ENCODE measurements around the gene MYOM3.
"Not testable (repeated sequence)": the region's sequence is repeated elsewhere in the genome, so short reads cannot be mapped to it uniquely, and the experiment has no call there.

MYOM3 gene

GRCh38 chr1:24022581-24023361 lies 89.2 kb downstream of the MYOM3 start:
- no peak for DNase-seq

DNA sequence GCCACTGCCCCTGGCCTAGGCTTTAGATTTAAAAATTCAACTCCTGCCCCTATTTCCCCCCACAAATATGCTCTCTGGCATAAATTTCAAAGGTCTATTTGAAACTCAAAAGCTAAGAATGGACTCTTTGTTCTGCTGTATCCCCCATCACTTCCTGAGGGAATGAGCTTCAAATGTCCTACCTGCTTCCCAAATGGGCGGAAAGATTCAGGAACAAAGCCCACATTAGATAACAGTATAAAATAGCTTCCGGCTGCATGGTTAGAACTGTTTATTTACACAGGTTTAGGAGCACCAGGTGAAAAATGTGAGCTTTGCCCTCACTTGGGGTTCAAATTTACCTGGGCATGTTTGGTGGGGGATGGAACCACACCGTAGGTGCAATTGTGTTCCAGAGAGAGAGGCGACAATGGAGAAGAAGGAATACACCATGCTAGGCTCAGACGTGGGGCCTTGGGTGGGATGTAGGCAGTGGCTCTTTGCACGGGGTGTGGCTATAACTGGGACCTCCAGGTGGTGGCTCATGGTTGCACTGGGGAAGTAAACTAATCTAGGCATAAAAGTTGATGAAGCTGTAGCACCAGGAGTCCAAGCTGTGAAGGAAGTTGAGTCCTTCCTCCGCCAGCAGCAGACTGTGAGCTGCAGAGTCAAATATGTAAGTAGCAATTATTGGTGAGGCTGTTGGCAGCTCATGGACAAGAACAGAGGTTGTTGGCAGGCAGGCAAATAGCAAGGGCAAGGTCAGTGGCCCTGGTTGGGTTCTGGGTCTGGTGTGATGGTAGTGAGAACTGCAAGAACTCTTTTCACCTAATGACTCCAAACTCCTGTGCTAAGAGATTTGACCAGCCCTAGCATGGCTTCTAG lies 90.3 kb downstream of the MYOM3 start:
- no peak for DNase-seq

GRCh38 chr1:24020470-24020869 lies 91.5 kb downstream of the MYOM3 start:
- DNase-seq: no peak

DNA sequence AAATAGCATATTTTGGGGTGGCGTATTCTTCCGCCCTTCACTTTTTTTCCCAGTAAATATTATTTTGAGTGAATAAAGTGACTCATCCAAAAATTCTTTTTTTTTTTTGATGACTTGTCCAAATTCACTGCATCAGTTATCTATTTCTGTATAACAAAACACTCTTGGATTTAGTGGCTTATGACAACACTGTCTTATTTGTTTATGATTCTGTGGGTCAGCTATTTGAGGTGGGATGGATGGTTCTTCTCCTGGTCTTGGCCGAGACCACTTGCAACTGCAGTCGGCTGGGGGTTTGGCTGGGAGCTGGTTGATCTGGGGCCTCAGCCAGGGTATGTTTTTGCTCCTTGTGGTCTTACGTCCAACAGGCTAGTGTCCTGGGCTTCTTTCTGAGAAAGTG lies 91.9 kb downstream of the MYOM3 start:
- no peak for DNase-seq

DNA sequence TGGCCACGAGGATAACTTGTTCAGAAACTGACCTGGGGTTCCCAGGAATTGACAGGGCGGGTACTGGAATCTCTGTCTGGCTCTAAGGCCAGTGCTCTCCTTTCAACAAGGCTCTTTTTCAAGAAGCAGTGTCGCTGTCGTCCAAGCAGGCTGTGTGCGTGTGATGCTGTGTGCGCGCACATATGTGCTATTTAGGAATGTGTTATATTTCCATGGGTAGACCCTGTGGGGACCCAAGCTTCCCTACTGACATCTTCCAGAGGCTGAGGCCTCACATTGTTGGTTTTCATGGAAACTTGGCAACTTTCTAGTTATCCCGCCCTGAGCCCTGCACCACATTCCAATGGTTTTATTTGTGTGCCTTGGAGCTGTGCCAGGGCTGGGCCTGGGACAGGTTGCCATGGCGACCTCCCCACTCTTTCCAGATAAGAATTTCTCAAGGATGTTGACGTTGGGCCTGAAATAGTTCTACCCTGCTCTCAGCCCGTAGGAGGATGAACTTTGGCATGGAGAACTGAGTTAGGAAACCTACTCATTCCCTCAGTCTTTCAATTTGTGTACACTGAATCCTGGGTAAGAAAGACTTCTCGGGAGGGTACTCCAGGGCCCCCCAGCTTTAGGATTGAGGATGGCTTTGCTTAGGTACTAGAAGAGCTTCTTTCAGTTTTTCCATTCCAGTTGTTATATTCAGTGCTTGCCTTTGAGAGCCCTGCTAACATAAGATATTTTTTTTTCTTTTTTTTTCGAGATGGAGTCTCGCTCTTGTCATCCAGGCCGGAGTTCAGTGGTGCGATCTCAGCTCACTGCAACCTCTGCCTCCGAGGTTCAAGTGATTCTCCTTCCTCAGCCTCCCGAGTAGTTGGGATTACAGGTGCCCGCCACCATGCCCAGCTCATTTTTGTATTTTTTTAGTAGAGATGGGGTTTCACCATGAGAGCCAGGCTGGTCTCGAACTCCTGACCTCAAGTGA lies 93.0 kb downstream of the MYOM3 start:
- no peak for DNase-seq

GRCh38 chr1:24015221-24016210 lies 96.4 kb downstream of the MYOM3 start:
- DNase-seq: no peak

GRCh38 chr1:24012878-24013277 lies 99.1 kb downstream of the MYOM3 start:
- not testable (repeated sequence) for DNase-seq

DNA sequence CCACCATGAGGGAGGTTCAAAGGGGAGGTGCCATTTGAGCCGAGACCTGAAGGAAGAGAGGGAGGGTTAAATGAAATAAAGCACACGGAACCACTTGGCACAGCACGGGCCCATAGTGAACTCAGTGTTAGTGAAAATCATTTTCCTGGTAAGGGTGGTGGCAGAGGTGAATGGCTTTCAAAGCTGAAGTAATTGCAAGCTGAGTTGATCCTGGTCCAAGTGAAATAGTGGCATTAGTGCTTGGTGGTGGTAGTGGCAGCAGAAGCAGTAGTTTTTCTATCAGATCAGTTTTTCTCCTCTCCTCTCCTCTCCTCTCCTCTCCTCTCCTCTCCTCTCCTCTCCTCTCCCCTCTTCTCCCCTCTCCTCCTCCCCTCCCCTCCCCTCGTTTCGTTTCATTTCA lies 101.3 kb downstream of the MYOM3 start:
- no peak for DNase-seq

- DNase-seq: no peak
Measured at GRCh38 chr1:24009406-24009805, 102.5 kb downstream of the MYOM3 start.

- not testable (repeated sequence) for DNase-seq
Measured at GRCh38 chr1:24008574-24009184, 103.3 kb downstream of the MYOM3 start.

DNA sequence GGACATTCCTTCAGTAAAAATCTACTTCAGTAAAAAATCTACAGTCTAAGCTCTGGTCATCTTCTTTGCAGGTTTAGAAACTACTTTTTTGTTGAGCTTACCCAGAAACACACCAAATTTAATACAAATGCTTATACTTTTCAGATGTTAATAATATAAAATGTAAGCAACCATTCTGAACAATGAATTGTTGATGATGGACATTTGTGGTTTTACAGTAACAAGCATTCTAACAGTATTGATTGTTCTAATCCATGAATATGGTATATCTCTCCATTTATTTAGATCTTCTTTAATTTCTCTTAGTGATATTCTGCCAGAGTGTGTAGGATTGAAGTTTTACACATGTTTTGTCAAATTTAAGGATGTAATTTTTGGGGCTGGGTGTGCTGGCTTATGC lies 104.9 kb downstream of the MYOM3 start:
- DNase-seq: no peak
